ENCODE measurements around the gene ZNF398. TPM values are rescaled to one million over a fixed set of nuclear protein-coding genes. Genes with fewer than 3 reads are reported as not detected.

The ZNF398 gene
- total and polyA plus RNA-seq, 2 of the 13 experiments (the other 11 are each of a cell fraction or from before 2014, with no cell fraction given), result 3.0 to 8.9 TPM

- TF ChIP-seq TCF12 (IDR thresholded peaks at IDR 0.05) (no peak), TCF12 (CRISPR knock-in tag; IDR thresholded peaks at IDR 0.05) (no peak), MAX (IDR thresholded peaks at IDR 0.05) (peak; percentile 73), HINFP (CRISPR knock-in tag; IDR thresholded peaks at IDR 0.05; ENCODE audit: low read depth) (peak; percentile 86), U2AF2 (IDR thresholded peaks at IDR 0.05; ENCODE audit: low read depth, low read length) (no peak), ZSCAN12 (CRISPR knock-in tag; IDR thresholded peaks at IDR 0.05) (peak; percentile 39; the same call in 1 of the 2 replicates), ZHX2 (IDR thresholded peaks at IDR 0.05; ENCODE audit: low read depth) (peak; percentile 33; the same call in 1 of the 2 replicates), ZHX2 (CRISPR knock-in tag; IDR thresholded peaks at IDR 0.05; ENCODE audit: borderline replicate concordance) (peak; percentile 85), DPF2 (CRISPR knock-in tag; IDR thresholded peaks at IDR 0.05; ENCODE audit: borderline replicate concordance, low read depth) (no peak), UBTF (CRISPR knock-in tag; IDR thresholded peaks at IDR 0.05) (peak; percentile 94), SMAD9 (CRISPR knock-in tag; IDR thresholded peaks at IDR 0.05) (no peak), IKZF5 (CRISPR knock-in tag; IDR thresholded peaks at IDR 0.05) (0 out of 2 replicates have a peak, but pooled peaks have one; percentile 53), REPIN1 (CRISPR knock-in tag; IDR thresholded peaks at IDR 0.05; ENCODE audit: borderline replicate concordance, low read depth) (peak; percentile 93), ZNF710 (CRISPR knock-in tag; IDR thresholded peaks at IDR 0.05; ENCODE audit: borderline replicate concordance) (no peak; the same call in 1 of the 2 replicates)
These were observed 48.2 kb downstream of the ZNF398 start, which contains the start of gene ZNF282 (continued) for GRCh38 chr7:149195180-149196150.
